PC-9 (cell line): ENCODE measurements around the gene TADA2B. TPM values are rescaled to one million over a fixed set of nuclear protein-coding genes. Genes with fewer than 3 reads are reported as not detected.
A peak's percentile ranks its signal among the peaks of the same experiment; 100 is the strongest.

Experiments used
- BruUV-seq: library from RNA; stranded (reverse); fragments of 400-500 nt; replicated peaks from 2 replicates; lab custom pipeline; 2021; lab: Mats Ljungman, UMichigan
- CTCF ChIA-PET: fragments of 300-600 bp; sonication (Branson Sonifier 250); formaldehyde crosslinking; loops from one replicate; lab custom pipeline; 2022; ENCODE audit warnings: antibody characterized with exemption; lab: Charles Lee
- POLR2A ChIA-PET: fragments of 300-600 bp; sonication (Branson Sonifier 250); formaldehyde crosslinking; loops from one replicate; lab custom pipeline; 2022; ENCODE audit warnings: antibody characterized with exemption; ENCODE audit not compliant: unreplicated experiment; lab: Charles Lee
- DNase-seq, 2 experiments: peaks; one replicate each; pipeline versions ENCODE4 v3.0.0 to v3.0.0-alpha.2; 2015 to 2022; ENCODE audit warnings: mixed read lengths in 1 of 2
- H2AFZ ChIP-seq: fragments of 200-600 bp; sonication (generic); 2 replicates; pipeline ENCODE4 v1.8.1; 2017; ENCODE audit warnings: antibody characterized with exemption
- H3F3A ChIP-seq: fragments of 200-600 bp; sonication (generic); 2 replicates; pipeline ENCODE4 v1.8.1; 2017; ENCODE audit warnings: antibody characterized with exemption, mild to moderate bottlenecking, low read depth; ENCODE audit not compliant: insufficient read depth
- H3K27ac ChIP-seq: fragments of 200-600 bp; sonication (generic); 2 replicates; pipeline ENCODE4 v1.6.1; 2016; ENCODE audit warnings: mixed run types
- H3K27me3 ChIP-seq: fragments of 200-600 bp; sonication (generic); 2 replicates; pipeline ENCODE4 v1.6.1; 2016; ENCODE audit warnings: low read depth, mixed run types; ENCODE audit not compliant: insufficient read depth
- H3K36me3 ChIP-seq: fragments of 200-600 bp; sonication (generic); 2 replicates; pipeline ENCODE4 v1.6.1; 2016; ENCODE audit warnings: low read depth, mixed run types
- H3K4me1 ChIP-seq: fragments of 200-600 bp; sonication (generic); replicated peaks from 2 replicates; pipeline ENCODE4 v1.6.1; 2016; ENCODE audit warnings: mixed run types; ENCODE audit not compliant: insufficient read depth
- H3K4me2 ChIP-seq: fragments of 200-600 bp; sonication (generic); 2 replicates; pipeline ENCODE4 v1.6.1; 2017; ENCODE audit warnings: mixed run types
- H3K4me3 ChIP-seq: fragments of 200-600 bp; sonication (generic); 2 replicates; pipeline ENCODE4 v1.6.1; 2016; ENCODE audit warnings: mixed run types
- H3K79me2 ChIP-seq: fragments of 200-600 bp; sonication (generic); 2 replicates; pipeline ENCODE4 v1.6.1; 2017; ENCODE audit warnings: low read depth, mixed run types
- H3K9me2 ChIP-seq: fragments of 200-600 bp; sonication (generic); 2 replicates; pipeline ENCODE4 v1.8.1; 2017; ENCODE audit warnings: mild to moderate bottlenecking; ENCODE audit not compliant: insufficient read depth
- H3K9me3 ChIP-seq: fragments of 200-600 bp; sonication (generic); 2 replicates; pipeline ENCODE4 v1.8.1; 2016; ENCODE audit warnings: low read depth; ENCODE audit not compliant: insufficient read depth
- H4K20me1 ChIP-seq: fragments of 200-600 bp; sonication (generic); 2 replicates; pipeline ENCODE4 v1.8.1; 2017; ENCODE audit not compliant: insufficient read depth
- EZH2 ChIP-seq: fragments of 200-600 bp; sonication (generic); IDR thresholded peaks from 2 replicates; pipeline ENCODE4 v1.8.0; 2017; ENCODE audit warnings: antibody characterized with exemption, low read depth
- intact Hi-C: fragments of 100-400 bp; cut with micrococcal nuclease; formaldehyde crosslinking; loops from one replicate; pipeline ENCODE4 v1.10.0; 2022; ENCODE audit not compliant: unreplicated experiment
- total RNA-seq: library from RNA; stranded (reverse); gene quantifications from 2 replicates; pipeline ENCODE4 v1.2.3, GENCODE V29; 2021
- TF ChIP-seq, protein P1 (sequence below): fragments of 200-600 bp; sonication (generic); conservative IDR thresholded peaks from 2 replicates; pipeline ENCODE4 v1.6.1; 2017; ENCODE audit warnings: mixed run types, antibody characterized with exemption, mild to moderate bottlenecking, moderate library complexity

The TADA2B gene
- total RNA-seq, 1 experiment from 2014 or later: 9.5 TPM

DNA sequence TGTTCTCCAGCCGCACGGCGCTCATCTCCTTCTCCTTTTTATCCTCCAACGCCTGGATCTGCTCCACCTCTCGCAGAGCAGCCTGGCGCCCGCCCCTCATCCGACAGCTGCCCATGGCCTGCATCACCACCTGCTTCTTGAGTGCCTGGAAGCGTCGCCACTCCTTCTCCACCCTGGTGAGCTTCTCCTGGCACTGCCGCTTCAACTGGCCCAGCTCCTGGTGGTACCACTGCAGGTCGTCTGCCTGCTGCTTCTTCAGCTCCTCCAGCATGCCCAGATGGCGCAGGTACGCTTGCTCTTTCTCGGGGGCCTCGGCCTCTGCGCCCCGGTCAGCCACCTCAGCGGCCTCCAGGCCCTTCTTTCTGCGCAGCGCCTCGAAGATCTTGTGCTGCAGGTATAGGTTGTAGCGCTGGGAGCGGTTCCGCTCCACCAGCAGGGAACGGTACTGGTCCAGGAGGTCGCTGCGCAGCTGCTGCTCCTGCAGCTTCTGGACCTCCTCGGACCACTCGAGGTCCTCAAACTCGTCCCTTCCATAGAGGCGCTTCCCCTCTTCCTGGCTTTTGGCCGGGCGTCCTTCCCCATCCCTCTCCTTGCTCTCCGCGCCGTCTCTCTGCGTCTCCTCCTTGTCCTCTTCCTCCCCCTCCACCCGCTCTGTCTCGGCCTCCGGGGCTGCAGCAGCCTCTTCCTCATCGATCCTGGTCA is 1.2 kb upstream of the TADA2B start:
- H3K27me3 ChIP-seq: no peaks in the 10 kb centered on the region
- H2AFZ ChIP-seq: peak overlapping the region; percentile 91
- intact Hi-C loops: loop anchor here (2.0 kb wide), 1 partner anchor 133 kb away; the partner anchor contains the start of gene TBC1D14
- no peaks in the 10 kb centered on the region for H3K36me3 ChIP-seq
- no peak for DNase-seq
- POLR2A ChIA-PET: no interaction called here
- no peaks in the 10 kb centered on the region for H3K9me3 ChIP-seq
- H3F3A ChIP-seq: no peaks in the 10 kb centered on the region
- H4K20me1 ChIP-seq: 0 out of 2 replicates have a peak, but pooled peaks cover 4% of the 10 kb centered on the region
- no TSS peak for BruUV-seq
- H3K4me1 ChIP-seq: 0 out of 2 replicates have a peak, but pooled peaks cover 16% of the 10 kb centered on the region
- peak overlapping the region; percentile 78 for H3K4me2 ChIP-seq
- H3K27ac ChIP-seq: no peak overlapping the region
- H3K79me2 ChIP-seq: peaks cover 27% of the 10 kb centered on the region
- CTCF ChIA-PET: interaction anchor here (1.0 kb wide), 1 partner anchor 133 kb away, joined by 6 read pairs; no protein-coding TSS in a partner anchor
- no peaks in the 10 kb centered on the region for H3K9me2 ChIP-seq
- peak overlapping the region; percentile 75 for H3K4me3 ChIP-seq
- TF ChIP-seq EZH2: no peak
- TF ChIP-seq, protein P1, sequence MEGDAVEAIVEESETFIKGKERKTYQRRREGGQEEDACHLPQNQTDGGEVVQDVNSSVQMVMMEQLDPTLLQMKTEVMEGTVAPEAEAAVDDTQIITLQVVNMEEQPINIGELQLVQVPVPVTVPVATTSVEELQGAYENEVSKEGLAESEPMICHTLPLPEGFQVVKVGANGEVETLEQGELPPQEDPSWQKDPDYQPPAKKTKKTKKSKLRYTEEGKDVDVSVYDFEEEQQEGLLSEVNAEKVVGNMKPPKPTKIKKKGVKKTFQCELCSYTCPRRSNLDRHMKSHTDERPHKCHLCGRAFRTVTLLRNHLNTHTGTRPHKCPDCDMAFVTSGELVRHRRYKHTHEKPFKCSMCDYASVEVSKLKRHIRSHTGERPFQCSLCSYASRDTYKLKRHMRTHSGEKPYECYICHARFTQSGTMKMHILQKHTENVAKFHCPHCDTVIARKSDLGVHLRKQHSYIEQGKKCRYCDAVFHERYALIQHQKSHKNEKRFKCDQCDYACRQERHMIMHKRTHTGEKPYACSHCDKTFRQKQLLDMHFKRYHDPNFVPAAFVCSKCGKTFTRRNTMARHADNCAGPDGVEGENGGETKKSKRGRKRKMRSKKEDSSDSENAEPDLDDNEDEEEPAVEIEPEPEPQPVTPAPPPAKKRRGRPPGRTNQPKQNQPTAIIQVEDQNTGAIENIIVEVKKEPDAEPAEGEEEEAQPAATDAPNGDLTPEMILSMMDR: no peak

DNA sequence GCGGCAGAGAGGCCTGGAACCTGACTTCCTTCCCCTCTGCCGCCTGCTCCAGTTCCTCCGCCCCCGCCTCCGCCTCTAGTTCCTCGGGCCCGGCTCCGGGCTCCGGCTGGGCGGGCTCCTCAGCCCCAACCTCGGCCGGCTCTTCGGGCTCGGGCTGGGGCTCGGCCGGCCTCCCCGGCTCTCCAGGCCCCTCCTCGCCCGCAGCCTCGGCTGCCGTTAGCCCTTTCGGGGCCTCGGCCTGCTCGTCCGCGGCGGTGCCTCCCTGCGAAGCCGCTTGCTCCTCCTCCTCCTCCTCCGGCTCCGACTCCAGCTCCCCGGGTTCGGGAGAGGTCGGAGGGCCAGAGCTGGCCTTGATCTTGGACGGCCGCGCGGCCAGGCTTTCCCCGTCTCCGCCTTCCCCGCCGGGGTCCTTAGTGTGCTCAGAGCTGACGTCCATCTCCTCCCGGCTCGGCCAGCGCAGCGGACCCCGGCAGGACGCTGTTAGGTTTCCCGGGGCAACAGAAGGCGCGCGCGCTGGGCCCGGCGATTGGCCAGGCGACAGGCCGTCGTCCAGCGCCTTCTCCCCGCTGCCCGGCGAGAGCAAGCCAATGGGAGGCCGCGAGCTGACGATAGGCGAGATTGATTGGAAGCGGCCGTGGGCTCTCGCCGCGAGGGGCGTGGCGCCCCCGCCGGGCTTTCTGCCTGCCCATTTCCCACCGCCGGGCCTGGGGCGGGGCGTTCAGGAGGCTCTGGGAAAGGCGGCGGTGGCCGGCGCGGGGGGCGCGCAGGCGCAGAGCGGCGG is 479 bp upstream of the TADA2B start:
- intact Hi-C loops: loop anchor here (1.0 to 2.0 kb wide), 3 partner anchors 26 to 134 kb away; partner anchors contain the start of genes GRPEL1 and TBC1D14
- DNase-seq: peak; percentile 87 to 98
- Histone ChIP-seq H2AFZ (peak overlapping the region; percentile 91), H3K36me3 (no peaks in the 10 kb centered on the region), H3K27me3 (no peaks in the 10 kb centered on the region), H3F3A (no peaks in the 10 kb centered on the region), H3K4me2 (peak overlapping the region; percentile 78), H3K9me3 (no peaks in the 10 kb centered on the region), H3K4me3 (peak overlapping the region; percentile 75), H3K27ac (no peak overlapping the region), H3K4me1 (0 out of 2 replicates have a peak, but pooled peaks cover 16% of the 10 kb centered on the region), H3K9me2 (no peaks in the 10 kb centered on the region), H4K20me1 (0 out of 2 replicates have a peak, but pooled peaks cover 4% of the 10 kb centered on the region), H3K79me2 (peaks cover 28% of the 10 kb centered on the region)
- TF ChIP-seq EZH2: no peak
- TF ChIP-seq, protein P1: no peak
- POLR2A ChIA-PET: interaction anchor here (0.6 to 0.7 kb wide), 4 partner anchors 169 to 402 kb away, joined by 3 to 5 read pairs (median 4); no protein-coding TSS in a partner anchor
- CTCF ChIA-PET: interaction anchor here (0.6 to 1.5 kb wide), 11 partner anchors 8 to 604 kb away, joined by 3 to 11 read pairs (median 3); no protein-coding TSS in a partner anchor
- BruUV-seq: no TSS peak
